HUES64 (cell line): ENCODE data around the gene ZNF268.

Source experiments
- H3K27ac ChIP-seq: 2 replicates; pipeline ENCODE4 v1.7.0; 2013; ENCODE audit warnings: low read depth, low read length, inconsistent platforms
- H3K27me3 ChIP-seq: 2 replicates; pipeline ENCODE4 v1.6.1; 2013; ENCODE audit warnings: mild to moderate bottlenecking, low read length; ENCODE audit not compliant: insufficient read depth
- H3K36me3 ChIP-seq: 2 replicates; pipeline ENCODE4 v1.6.1; 2013; ENCODE audit warnings: mild to moderate bottlenecking, low read length; ENCODE audit not compliant: insufficient read depth
- H3K4me1 ChIP-seq: 2 replicates; pipeline ENCODE4 v1.6.1; 2013; ENCODE audit warnings: mild to moderate bottlenecking, low read length, moderate library complexity; ENCODE audit not compliant: insufficient read depth
- H3K4me3 ChIP-seq: 2 replicates; pipeline ENCODE4 v1.5.1; 2013; ENCODE audit warnings: mild to moderate bottlenecking, low read length, moderate library complexity
- H3K9ac ChIP-seq: 2 replicates; pipeline ENCODE4 v1.6.1; 2013; ENCODE audit warnings: mild to moderate bottlenecking, low read depth, low read length
- H3K9me3 ChIP-seq: 2 replicates; pipeline ENCODE4 v1.6.1; 2013; ENCODE audit warnings: low read depth, low read length; ENCODE audit not compliant: insufficient read depth
- WGBS: fragments of 150-250, 120-280 bp; methylation state at CpG from one replicate; pipeline ENCODE4 v1.1.7; 2013; ENCODE audit warnings: missing lambda C conversion rate; 5-methylcytosine and 5-hydroxymethylcytosine counted together

ZNF268 gene

GRCh38 chr12:133202493-133203343, 21.4 kb downstream of the ZNF268 start:
- Histone ChIP-seq H3K9ac (no peak overlapping the region), H3K4me1 (no peaks in the 10 kb centered on the region), H3K27me3 (no peaks in the 10 kb centered on the region), H3K27ac (no peak overlapping the region), H3K4me3 (peak overlapping the region; percentile 28), H3K9me3 (peaks cover 75% of the 10 kb centered on the region), H3K36me3 (peaks cover 57% of the 10 kb centered on the region)
- 88% methylated on average over 2 of the region's 2 CpGs for WGBS

DNA sequence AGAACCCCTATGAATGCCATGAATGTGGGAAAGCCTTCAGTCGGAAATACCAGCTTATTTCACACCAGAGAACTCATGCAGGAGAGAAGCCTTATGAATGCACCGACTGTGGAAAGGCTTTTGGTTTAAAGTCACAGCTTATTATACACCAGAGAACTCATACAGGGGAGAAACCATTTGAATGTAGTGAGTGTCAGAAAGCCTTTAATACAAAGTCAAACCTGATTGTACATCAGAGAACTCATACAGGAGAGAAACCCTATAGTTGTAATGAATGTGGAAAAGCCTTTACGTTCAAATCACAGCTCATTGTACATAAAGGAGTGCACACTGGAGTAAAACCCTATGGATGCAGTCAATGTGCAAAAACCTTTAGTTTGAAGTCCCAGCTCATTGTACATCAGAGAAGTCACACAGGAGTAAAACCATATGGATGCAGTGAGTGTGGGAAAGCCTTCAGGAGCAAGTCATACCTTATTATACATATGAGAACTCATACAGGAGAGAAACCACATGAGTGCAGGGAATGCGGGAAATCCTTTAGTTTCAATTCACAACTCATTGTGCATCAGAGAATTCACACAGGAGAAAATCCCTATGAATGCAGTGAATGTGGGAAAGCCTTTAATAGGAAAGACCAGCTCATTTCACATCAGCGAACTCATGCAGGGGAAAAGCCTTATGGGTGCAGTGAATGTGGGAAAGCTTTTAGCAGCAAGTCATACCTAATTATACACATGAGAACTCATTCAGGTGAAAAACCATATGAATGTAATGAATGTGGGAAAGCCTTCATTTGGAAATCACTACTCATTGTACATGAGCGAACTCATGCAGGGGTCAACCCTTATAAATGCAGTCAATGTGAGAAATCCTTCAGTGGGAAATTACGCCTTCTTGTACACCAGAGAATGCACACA, 22.3 kb downstream of the ZNF268 start:
- Histone ChIP-seq H3K27ac (no peak overlapping the region), H3K9me3 (peaks cover 84% of the 10 kb centered on the region), H3K9ac (no peak overlapping the region), H3K36me3 (peaks cover 57% of the 10 kb centered on the region), H3K4me3 (peak overlapping the region; percentile 28), H3K27me3 (no peaks in the 10 kb centered on the region), H3K4me1 (no peaks in the 10 kb centered on the region)
- 99% methylated on average over 6 of the region's 7 CpGs for WGBS

- WGBS = no CpG with 5 or more reads among the region's 1 CpG
- no peak overlapping the region for H3K9ac ChIP-seq
- H3K27ac ChIP-seq = no peak overlapping the region
- no peaks in the 10 kb centered on the region for H3K4me1 ChIP-seq
- H3K9me3 ChIP-seq = peaks cover 88% of the 10 kb centered on the region
- H3K36me3 ChIP-seq = peaks cover 57% of the 10 kb centered on the region
- H3K4me3 ChIP-seq = peak overlapping the region; percentile 28
- H3K27me3 ChIP-seq = no peaks in the 10 kb centered on the region
Measured at GRCh38 chr12:133204264-133204603, 22.9 kb downstream of the ZNF268 start.

GRCh38 chr12:133206390-133206789, 25.1 kb downstream of the ZNF268 start:
- Histone ChIP-seq H3K9ac (no peak overlapping the region), H3K9me3 (peaks cover 95% of the 10 kb centered on the region), H3K4me1 (no peaks in the 10 kb centered on the region), H3K36me3 (peaks cover 45% of the 10 kb centered on the region), H3K27ac (no peak overlapping the region), H3K4me3 (peak overlapping the region; percentile 11; the same call in 1 of the 2 replicates), H3K27me3 (no peaks in the 10 kb centered on the region)
- WGBS = 83% methylated on average over 1 of the region's 2 CpGs

DNA sequence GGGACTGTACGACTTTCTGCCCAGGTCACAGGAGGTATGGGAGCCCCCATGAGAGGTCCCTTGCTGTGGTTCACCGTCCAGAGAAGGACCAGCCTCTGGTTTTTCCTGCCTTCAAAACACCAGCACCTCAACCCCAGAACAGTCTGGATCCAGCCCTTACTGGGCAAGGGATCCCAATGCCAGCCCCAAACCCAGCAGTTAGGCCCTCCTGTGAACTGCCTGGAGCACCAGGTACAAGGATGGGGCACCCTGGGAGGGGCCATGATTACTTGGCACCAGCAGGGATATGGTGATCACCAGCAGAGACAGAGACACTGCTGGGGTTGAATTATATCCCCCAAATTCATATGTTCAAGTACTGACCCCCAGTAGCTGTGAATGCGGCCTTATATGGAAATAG, 34.4 kb downstream of the ZNF268 start:
- H3K9me3 ChIP-seq = peaks cover 95% of the 10 kb centered on the region

DNA sequence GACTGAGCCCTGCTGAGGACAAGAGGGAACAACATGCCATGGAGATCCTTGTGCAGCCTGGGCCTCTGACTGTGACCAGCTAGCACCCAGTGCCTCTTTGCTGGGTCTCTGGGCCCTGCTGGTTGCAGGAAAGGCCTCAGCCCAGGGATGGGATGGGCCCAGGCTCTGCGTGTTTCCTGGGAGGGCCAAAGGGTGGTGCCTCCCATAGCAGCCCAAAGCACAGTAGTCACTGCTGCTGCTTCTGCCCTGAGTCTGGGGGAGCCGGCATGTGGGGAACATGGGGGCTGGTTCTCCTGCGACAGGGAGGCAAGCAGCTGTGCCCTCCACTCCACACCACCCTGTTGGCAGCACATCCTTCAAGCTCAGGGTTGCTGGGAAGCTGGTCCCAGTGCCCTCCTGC, 35.9 kb downstream of the ZNF268 start:
- Histone ChIP-seq H3K4me3 (no peak overlapping the region), H3K27me3 (no peaks in the 10 kb centered on the region), H3K9me3 (peaks cover 97% of the 10 kb centered on the region), H3K4me1 (no peaks in the 10 kb centered on the region), H3K36me3 (no peaks in the 10 kb centered on the region), H3K9ac (no peak overlapping the region), H3K27ac (no peak overlapping the region)
- 64% methylated on average over 3 of the region's 3 CpGs for WGBS

More for the DNA sequence above, 34.4 kb downstream of the ZNF268 start:
- Histone ChIP-seq H3K4me1 (no peaks in the 10 kb centered on the region), H3K27ac (no peak overlapping the region), H3K4me3 (no peak overlapping the region), H3K9ac (no peak overlapping the region), H3K36me3 (no peaks in the 10 kb centered on the region), H3K27me3 (no peaks in the 10 kb centered on the region)
- WGBS = 81% methylated on average over 3 of the region's 3 CpGs

DNA sequence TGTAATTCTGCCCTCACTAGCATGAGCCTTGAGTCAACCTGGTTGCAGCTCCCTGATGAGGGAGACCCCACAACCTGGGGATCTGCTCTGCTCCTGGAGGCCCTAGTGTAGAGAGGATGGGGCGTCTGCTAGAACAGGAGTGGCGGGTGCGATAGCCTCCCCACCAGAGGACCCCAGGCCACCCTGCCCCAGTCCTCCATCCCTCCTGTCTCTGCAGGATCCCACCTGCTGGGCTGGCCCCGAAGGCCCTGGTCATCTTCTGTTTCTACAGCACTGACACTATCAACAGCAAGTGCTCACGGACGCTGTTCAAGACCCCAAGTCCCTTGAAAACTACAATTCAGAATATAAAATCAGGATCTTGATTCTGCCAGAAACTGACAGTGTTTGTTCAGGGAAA, 39.2 kb downstream of the ZNF268 start:
- Histone ChIP-seq H3K36me3 (no peaks in the 10 kb centered on the region), H3K4me3 (no peak overlapping the region), H3K9ac (no peak overlapping the region), H3K27ac (no peak overlapping the region), H3K27me3 (no peaks in the 10 kb centered on the region), H3K4me1 (no peaks in the 10 kb centered on the region), H3K9me3 (peaks cover 91% of the 10 kb centered on the region)
- WGBS = 88% methylated on average over 6 of the region's 6 CpGs

- no peaks in the 10 kb centered on the region for H3K27me3 ChIP-seq
- no peaks in the 10 kb centered on the region for H3K4me1 ChIP-seq
- peaks cover 91% of the 10 kb centered on the region for H3K9me3 ChIP-seq
- 85% methylated on average over 16 of the region's 16 CpGs for WGBS
- H3K36me3 ChIP-seq = no peaks in the 10 kb centered on the region
- H3K27ac ChIP-seq = no peak overlapping the region
- H3K4me3 ChIP-seq = no peak overlapping the region
- H3K9ac ChIP-seq = no peak overlapping the region
Measured at GRCh38 chr12:133221241-133221640, 39.9 kb downstream of the ZNF268 start.

DNA sequence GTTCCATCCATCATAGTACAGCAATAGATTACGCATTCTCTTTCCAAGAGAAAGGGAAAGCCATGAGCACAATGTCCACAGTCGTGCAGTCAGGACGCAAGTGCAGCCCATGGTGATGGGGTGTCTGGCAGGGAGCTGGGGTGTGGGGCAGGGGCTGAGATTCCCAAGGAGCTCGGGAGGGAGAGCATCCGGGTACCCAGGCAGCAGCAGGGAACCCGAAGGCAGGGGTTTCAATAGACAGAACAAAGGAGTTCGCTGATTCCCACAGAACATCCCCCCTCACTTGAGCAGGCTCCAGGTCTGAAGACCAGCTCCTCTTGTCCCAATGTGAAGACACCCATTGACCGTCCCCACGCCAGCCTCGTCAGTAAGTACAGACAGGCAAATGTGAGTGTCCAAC, 40.9 kb downstream of the ZNF268 start:
- Histone ChIP-seq H3K4me1 (no peaks in the 10 kb centered on the region), H3K9ac (no peak overlapping the region), H3K36me3 (no peaks in the 10 kb centered on the region), H3K27ac (no peak overlapping the region), H3K27me3 (no peaks in the 10 kb centered on the region), H3K9me3 (peaks cover 91% of the 10 kb centered on the region), H3K4me3 (no peak overlapping the region)
- WGBS = 92% methylated on average over 10 of the region's 10 CpGs

DNA sequence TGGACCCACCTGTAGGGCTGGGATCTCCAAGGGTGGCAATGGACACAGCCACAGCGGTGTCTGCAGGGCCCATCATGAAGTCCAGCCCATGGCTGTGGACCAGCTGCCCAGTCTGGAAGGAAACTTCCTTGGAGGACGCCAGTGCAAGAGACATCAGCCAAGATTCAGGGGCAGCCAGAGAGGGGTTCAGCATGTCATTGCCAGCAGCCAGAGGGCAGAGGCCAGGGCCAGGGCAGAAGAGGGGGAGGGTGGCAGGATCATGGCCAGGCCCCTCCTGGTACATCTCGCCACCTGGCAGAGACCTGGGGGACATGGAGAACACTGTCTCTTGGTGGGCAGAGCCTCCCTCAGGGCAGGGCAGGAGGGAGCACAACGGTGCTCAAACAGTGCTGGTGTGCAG, 44.2 kb downstream of the ZNF268 start:
- H3K9ac ChIP-seq = no peak overlapping the region
- H3K9me3 ChIP-seq = peaks cover 91% of the 10 kb centered on the region
- 73% methylated on average over 4 of the region's 4 CpGs for WGBS
- no peaks in the 10 kb centered on the region for H3K27me3 ChIP-seq
- no peaks in the 10 kb centered on the region for H3K4me1 ChIP-seq
- no peak overlapping the region for H3K27ac ChIP-seq
- no peak overlapping the region for H3K4me3 ChIP-seq
- H3K36me3 ChIP-seq = no peaks in the 10 kb centered on the region

DNA sequence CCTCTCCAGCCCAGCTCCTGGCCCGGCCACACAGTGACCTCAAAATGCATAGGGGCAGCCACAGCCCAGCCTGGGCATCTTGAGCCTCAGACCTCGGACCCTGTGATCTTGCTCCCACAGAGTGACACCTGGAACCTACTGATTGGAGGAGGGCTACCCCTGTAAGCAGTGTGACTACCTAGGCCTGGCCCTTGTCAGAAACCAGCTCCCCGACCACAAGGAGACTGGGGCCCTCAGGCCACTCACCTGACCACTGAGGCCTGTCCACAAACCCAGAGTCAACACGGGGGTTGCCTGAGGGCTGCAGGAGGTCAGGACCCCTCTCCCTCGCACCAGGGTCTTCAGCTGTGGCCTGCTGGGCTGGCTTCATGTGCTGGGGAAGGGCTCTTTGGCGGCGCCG, 45.4 kb downstream of the ZNF268 start:
- Histone ChIP-seq H3K27me3 (no peaks in the 10 kb centered on the region), H3K9me3 (peaks cover 91% of the 10 kb centered on the region), H3K4me1 (no peaks in the 10 kb centered on the region), H3K27ac (no peak overlapping the region), H3K4me3 (no peak overlapping the region), H3K9ac (no peak overlapping the region), H3K36me3 (no peaks in the 10 kb centered on the region)
- 78% methylated on average over 8 of the region's 8 CpGs for WGBS
